ENCODE measurements around the gene QSER1. TPM values are rescaled to one million over a fixed set of nuclear protein-coding genes. Genes with fewer than 3 reads are reported as not detected.

QSER1 gene
- total RNA-seq, 1 experiment from 2014 or later, result 51.9 TPM

- H3K27ac ChIP-seq, result no peak overlapping the region
- no peak overlapping the region for H3K4me3 ChIP-seq
- DNase-seq, result no peak
- no peaks in the 10 kb centered on the region for H3K9me3 ChIP-seq (replicated peaks)
- 0 out of 2 replicates have a peak, but pooled peaks cover 4% of the 10 kb centered on the region for H3K4me1 ChIP-seq
- H3K27me3 ChIP-seq, result no peaks in the 10 kb centered on the region
- peaks cover 16% of the 10 kb centered on the region for H3K36me3 ChIP-seq
Observed at GRCh38 chr11:32897103-32897502, 4.5 kb downstream of the QSER1 start.

DNA sequence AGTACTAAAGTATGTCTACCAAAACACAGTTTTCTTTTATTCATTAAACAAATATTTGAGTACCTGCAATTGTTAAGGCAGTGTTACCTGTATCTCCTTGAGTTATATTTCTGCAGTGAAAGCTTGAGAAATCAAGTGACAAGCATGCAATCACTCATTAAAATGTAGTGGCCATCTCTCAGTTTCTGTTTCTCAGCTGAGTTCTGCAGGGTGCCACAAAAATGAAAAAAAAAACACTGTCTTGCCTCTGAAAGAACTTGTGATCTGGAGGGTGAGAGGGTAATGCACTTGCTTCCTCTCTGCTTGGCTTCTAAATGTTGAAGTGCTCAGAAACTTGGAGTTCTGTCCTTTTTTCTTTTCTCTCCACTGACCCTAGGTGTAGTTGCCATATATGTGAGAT, 6.8 kb downstream of the QSER1 start:
- Histone ChIP-seq H3K36me3 (peaks cover 20% of the 10 kb centered on the region), H3K4me3 (no peak overlapping the region), H3K27me3 (no peaks in the 10 kb centered on the region), H3K27ac (no peak overlapping the region), H3K4me1 (0 out of 2 replicates have a peak, but pooled peaks cover 4% of the 10 kb centered on the region), H3K9me3 (replicated peaks) (no peaks in the 10 kb centered on the region)
- DNase-seq, result no peak

GRCh38 chr11:32902089-32902665, 9.6 kb downstream of the QSER1 start:
- no peak overlapping the region for H3K4me3 ChIP-seq
- no peaks in the 10 kb centered on the region for H3K27me3 ChIP-seq
- no peak for DNase-seq
- peaks cover 22% of the 10 kb centered on the region for H3K36me3 ChIP-seq
- no peaks in the 10 kb centered on the region for H3K4me1 ChIP-seq
- H3K9me3 ChIP-seq (replicated peaks), result no peaks in the 10 kb centered on the region
- no peak overlapping the region for H3K27ac ChIP-seq

- H3K4me3 ChIP-seq, result no peak overlapping the region
- peaks cover 15% of the 10 kb centered on the region for H3K36me3 ChIP-seq
- no peaks in the 10 kb centered on the region for H3K4me1 ChIP-seq
- H3K27ac ChIP-seq, result no peak overlapping the region
- H3K9me3 ChIP-seq (replicated peaks), result no peaks in the 10 kb centered on the region
- no peaks in the 10 kb centered on the region for H3K27me3 ChIP-seq
- DNase-seq, result no peak
Observed at GRCh38 chr11:32905028-32905667, 12.5 kb downstream of the QSER1 start.

DNA sequence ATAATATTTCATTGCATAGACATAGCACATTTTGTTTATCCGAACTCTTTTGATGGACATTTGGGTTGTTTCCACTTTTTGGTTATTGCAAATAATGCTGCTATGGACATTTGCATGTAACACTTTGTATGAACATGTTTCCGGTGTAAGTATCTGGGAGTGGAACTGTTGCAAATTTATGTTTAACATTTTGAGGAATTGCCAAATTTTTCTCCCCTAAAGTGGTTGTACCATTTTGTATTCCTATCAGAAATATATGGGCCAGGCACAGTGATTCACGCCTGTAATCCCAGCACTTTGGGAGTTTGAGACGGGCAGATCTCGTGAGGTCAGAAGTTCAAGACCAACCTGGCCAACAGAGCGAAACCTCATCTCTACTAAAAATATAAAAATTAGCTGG, 16.0 kb downstream of the QSER1 start:
- H3K36me3 ChIP-seq, result 0 out of 2 replicates have a peak, but pooled peaks cover 14% of the 10 kb centered on the region
- H3K4me3 ChIP-seq, result no peak overlapping the region
- H3K27me3 ChIP-seq, result no peaks in the 10 kb centered on the region
- no peak for DNase-seq
- no peak overlapping the region for H3K27ac ChIP-seq
- H3K4me1 ChIP-seq, result no peaks in the 10 kb centered on the region
- no peaks in the 10 kb centered on the region for H3K9me3 ChIP-seq (replicated peaks)

- no peak overlapping the region for H3K4me3 ChIP-seq
- no peak overlapping the region for H3K27ac ChIP-seq
- no peaks in the 10 kb centered on the region for H3K9me3 ChIP-seq (replicated peaks)
- no peak for DNase-seq
- H3K27me3 ChIP-seq, result no peaks in the 10 kb centered on the region
- H3K36me3 ChIP-seq, result 0 out of 2 replicates have a peak, but pooled peaks cover 15% of the 10 kb centered on the region
- H3K4me1 ChIP-seq, result no peaks in the 10 kb centered on the region
Observed at GRCh38 chr11:32911413-32911812, 18.8 kb downstream of the QSER1 start.

DNA sequence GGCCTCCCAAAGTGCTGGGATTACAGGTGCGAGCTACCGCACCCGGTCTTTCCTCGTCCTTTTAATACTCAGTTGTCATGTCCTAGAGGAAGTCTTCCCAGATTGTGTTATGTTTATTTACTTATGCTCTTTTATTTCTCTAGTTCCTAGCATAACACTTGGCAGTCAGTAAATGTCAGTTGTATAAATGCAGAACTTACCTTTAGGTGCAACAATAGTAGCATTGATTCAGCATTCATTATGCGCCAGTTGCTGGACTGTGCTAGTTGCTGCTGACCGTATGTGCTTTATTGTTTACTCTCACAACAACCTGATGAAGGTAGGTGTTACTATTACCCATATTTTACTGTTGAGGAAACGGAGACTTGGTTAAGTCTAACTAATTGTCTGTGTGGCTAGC, 20.8 kb downstream of the QSER1 start:
- Histone ChIP-seq H3K4me3 (no peak overlapping the region), H3K4me1 (no peaks in the 10 kb centered on the region), H3K36me3 (0 out of 2 replicates have a peak, but pooled peaks cover 9% of the 10 kb centered on the region), H3K27me3 (no peaks in the 10 kb centered on the region), H3K27ac (no peak overlapping the region), H3K9me3 (replicated peaks) (no peaks in the 10 kb centered on the region)
- no peak for DNase-seq

DNA sequence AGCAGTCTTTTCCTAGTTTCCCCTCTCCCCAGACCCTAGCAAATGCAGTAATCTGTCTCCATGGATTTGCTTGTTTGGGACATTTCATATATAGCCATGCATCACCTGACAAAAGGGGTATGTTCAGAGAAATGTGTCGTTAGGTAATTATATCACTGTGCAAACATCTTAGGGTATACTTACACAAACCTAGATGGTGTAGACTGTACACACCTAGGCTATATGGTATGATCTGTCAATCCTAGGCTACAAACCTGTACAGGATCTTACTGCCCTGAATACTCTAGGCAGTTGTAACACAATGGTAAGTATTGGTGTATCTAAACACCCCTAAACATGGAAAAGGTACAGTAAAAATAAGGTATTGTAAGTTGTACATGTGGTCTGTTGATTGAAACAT, 23.8 kb downstream of the QSER1 start:
- no peak for DNase-seq
- Histone ChIP-seq H3K27me3 (no peaks in the 10 kb centered on the region), H3K9me3 (replicated peaks) (no peaks in the 10 kb centered on the region), H3K4me1 (no peaks in the 10 kb centered on the region), H3K27ac (no peak overlapping the region), H3K4me3 (no peak overlapping the region), H3K36me3 (peaks cover 15% of the 10 kb centered on the region; the same call in 1 of the 2 replicates)

GRCh38 chr11:32916994-32917393, 24.4 kb downstream of the QSER1 start:
- H3K27ac ChIP-seq, result no peak overlapping the region
- H3K27me3 ChIP-seq, result no peaks in the 10 kb centered on the region
- no peaks in the 10 kb centered on the region for H3K4me1 ChIP-seq
- H3K9me3 ChIP-seq (replicated peaks), result no peaks in the 10 kb centered on the region
- H3K4me3 ChIP-seq, result no peak overlapping the region
- H3K36me3 ChIP-seq, result peaks cover 15% of the 10 kb centered on the region; the same call in 1 of the 2 replicates
- DNase-seq, result no peak

DNA sequence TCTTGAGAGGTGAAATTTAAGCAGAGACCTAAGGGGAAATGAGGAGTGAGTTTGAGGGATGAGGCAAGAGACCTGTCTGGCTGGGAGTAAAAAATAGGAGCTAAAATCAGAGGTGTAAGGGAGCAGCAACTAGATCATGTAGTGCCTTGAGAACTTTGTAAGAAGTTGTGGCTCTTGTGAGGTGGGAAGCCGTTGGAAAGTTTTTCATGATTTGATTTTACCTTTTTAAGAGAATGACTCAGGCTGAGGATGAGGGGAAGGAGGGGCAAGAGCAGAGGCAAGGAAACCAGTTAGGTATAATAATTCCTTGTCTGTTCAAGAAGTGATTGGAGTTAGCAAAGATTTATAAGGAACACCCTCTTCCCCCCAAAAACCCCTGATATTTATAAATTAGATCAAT, 25.8 kb downstream of the QSER1 start:
- Histone ChIP-seq H3K27me3 (no peaks in the 10 kb centered on the region), H3K4me1 (no peaks in the 10 kb centered on the region), H3K4me3 (no peak overlapping the region), H3K36me3 (peaks cover 14% of the 10 kb centered on the region; the same call in 1 of the 2 replicates), H3K27ac (no peak overlapping the region), H3K9me3 (replicated peaks) (no peaks in the 10 kb centered on the region)
- no peak for DNase-seq

DNA sequence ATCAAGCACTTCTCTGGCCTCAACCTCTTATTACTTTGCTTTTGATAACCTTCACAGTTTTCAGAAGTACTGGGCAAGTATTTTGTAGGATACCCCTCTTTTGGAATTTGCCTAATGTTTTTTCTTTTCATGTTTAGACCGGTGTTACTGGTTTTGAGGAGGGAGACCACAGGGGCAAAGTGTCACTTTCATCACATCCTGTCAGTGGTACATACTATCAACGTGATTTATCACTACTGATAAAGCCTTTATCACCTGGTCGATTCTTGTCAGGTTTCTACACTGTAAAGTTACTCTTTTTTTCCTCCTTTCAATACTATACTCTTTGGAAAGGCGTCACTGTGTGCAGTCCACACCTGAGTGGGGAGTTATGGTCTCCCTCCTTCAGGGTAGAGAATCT, 26.7 kb downstream of the QSER1 start:
- Histone ChIP-seq H3K36me3 (peaks cover 11% of the 10 kb centered on the region; the same call in 1 of the 2 replicates), H3K4me1 (no peaks in the 10 kb centered on the region), H3K4me3 (no peak overlapping the region), H3K9me3 (replicated peaks) (no peaks in the 10 kb centered on the region), H3K27me3 (no peaks in the 10 kb centered on the region), H3K27ac (no peak overlapping the region)
- DNase-seq, result no peak

- no peaks in the 10 kb centered on the region for H3K9me3 ChIP-seq (replicated peaks)
Observed at GRCh38 chr11:32920570-32920969, 28.0 kb downstream of the QSER1 start.

DNA sequence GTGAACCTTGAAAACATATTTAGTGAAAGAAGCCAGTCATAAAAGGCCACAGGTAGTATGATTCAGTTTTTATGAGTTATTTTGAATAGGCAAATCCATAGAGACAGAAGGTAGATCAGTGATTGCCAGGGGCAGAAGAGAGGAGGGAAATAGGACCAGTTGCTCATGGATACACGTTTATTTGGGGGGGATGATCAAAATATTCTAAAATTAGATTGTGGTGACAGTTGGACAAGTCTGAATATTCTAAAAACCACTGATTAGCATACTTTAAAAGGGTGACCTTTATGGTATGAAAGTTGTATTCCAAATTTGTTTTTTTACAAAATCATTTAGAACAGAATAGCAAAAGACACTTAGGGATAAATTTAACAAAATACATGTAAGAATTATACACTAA, 28.6 kb downstream of the QSER1 start:
- Histone ChIP-seq H3K9me3 (replicated peaks) (no peaks in the 10 kb centered on the region), H3K4me3 (no peak overlapping the region), H3K27me3 (no peaks in the 10 kb centered on the region), H3K36me3 (peaks cover 14% of the 10 kb centered on the region), H3K4me1 (no peaks in the 10 kb centered on the region), H3K27ac (no peak overlapping the region)
- DNase-seq, result no peak

More at GRCh38 chr11:32920570-32920969, 28.0 kb downstream of the QSER1 start:
- H3K27ac ChIP-seq, result no peak overlapping the region
- no peaks in the 10 kb centered on the region for H3K27me3 ChIP-seq
- H3K4me1 ChIP-seq, result no peaks in the 10 kb centered on the region
- DNase-seq, result no peak
- H3K4me3 ChIP-seq, result no peak overlapping the region
- peaks cover 13% of the 10 kb centered on the region for H3K36me3 ChIP-seq

DNA sequence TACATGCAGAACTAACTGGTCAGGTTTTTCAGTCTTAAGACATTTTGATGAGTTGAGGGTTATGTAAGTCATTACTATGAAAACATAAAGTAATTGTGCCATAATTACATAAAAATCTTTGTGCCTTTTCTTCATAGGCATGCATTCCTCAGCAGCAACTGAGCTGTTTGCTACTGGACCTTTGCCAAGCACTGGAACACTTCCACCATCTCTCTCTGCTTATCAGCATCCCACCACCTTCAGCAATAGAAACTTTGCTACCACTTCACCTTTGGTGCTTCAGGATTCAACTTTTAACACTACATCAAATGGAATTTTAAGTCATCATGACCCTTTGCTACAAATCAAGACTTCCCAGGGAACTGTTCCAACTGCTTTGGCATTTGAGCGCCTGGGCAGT, 39.0 kb downstream of the QSER1 start:
- H3K36me3 ChIP-seq, result peaks cover 65% of the 10 kb centered on the region
- no peaks in the 10 kb centered on the region for H3K9me3 ChIP-seq (replicated peaks)
- no peaks in the 10 kb centered on the region for H3K27me3 ChIP-seq
- H3K4me1 ChIP-seq, result no peaks in the 10 kb centered on the region
- H3K27ac ChIP-seq, result no peak overlapping the region
- DNase-seq, result no peak
- H3K4me3 ChIP-seq, result no peak overlapping the region

DNA sequence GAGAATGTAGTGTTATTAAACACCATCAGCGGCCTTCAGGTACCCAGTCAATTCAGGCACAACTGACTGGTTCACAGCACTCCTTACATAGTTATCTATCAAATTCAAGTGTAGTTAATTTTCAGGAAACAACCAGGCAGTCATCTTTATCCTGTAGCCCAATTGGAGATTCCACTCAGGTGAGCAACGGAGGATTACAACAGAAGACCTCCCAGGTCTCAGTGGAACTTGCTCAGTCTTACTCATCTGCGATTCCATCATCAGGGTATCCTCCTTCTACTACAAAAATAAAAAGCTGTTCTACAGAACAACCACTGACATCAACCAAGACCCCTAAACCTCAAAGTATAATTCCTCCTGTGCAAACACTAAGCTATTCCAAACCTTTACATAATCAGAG, 39.6 kb downstream of the QSER1 start:
- Histone ChIP-seq H3K36me3 (peaks cover 71% of the 10 kb centered on the region), H3K27ac (no peak overlapping the region), H3K9me3 (replicated peaks) (no peaks in the 10 kb centered on the region), H3K4me3 (no peak overlapping the region), H3K4me1 (no peaks in the 10 kb centered on the region), H3K27me3 (no peaks in the 10 kb centered on the region)
- no peak for DNase-seq
